ENCODE measurements around the gene NEK4. TPM values are rescaled to one million over a fixed set of nuclear protein-coding genes. Genes with fewer than 3 reads are reported as not detected.
"Not testable (repeated sequence)": the region's sequence is repeated elsewhere in the genome, so short reads cannot be mapped to it uniquely, and the experiment has no call there.

NEK4 gene
- total and polyA plus RNA-seq, 4 experiments from 2014 or later = 7.0 to 27.9 (median 19.8) TPM

- H3K27ac ChIP-seq (ENCODE audit: low read depth, low read length); H3K36me3 ChIP-seq (ENCODE audit: insufficient read depth, low read length); H3K4me3 Mint-ChIP-seq; H3K4me1 ChIP-seq (ENCODE audit: insufficient read depth, low read length); DNase-seq; H3K9me3 ChIP-seq (ENCODE audit: control insufficient read depth in 1 of 2, low read length in 2 of 2); POLR2A ChIA-PET (ENCODE audit: partially characterized antibody); H3K4me3 ChIP-seq (ENCODE audit: low read length in 2 of 2); H3K27me3 Mint-ChIP-seq; intact Hi-C loops (cut with micrococcal nuclease); H3K27ac Mint-ChIP-seq; CTCF ChIA-PET (ENCODE audit: partially characterized antibody); H3K4me1 Mint-ChIP-seq; H3K27me3 ChIP-seq (ENCODE audit: insufficient read depth, low read length): not testable (repeated sequence)
- peaks cover 47 to 65% of the 10 kb centered on the region in 2 donors for H3K36me3 Mint-ChIP-seq
- peaks cover 0 to 22% (median 16%) of the 10 kb centered on the region in 8 donors for H3K9me3 Mint-ChIP-seq
Measured at GRCh38 chr3:52728753-52729152, 42.0 kb downstream of the NEK4 start.

- POLR2A ChIA-PET (ENCODE audit: partially characterized antibody) = no interaction called here
- H3K9me3 Mint-ChIP-seq = peaks cover 0 to 23% (median 9%) of the 10 kb centered on the region in 8 donors
- no peaks in the 10 kb centered on the region for H3K27me3 Mint-ChIP-seq
- no peak overlapping the region for H3K4me3 Mint-ChIP-seq
- Histone ChIP-seq H3K27ac (ENCODE audit: low read depth, low read length) (no peak overlapping the region), H3K4me1 (ENCODE audit: insufficient read depth, low read length) (peaks cover 23% of the 10 kb centered on the region), H3K27me3 (ENCODE audit: insufficient read depth, low read length) (no peaks in the 10 kb centered on the region), H3K4me3 (ENCODE audit: low read length in 2 of 2) (no peak overlapping the region), H3K36me3 (ENCODE audit: insufficient read depth, low read length) (no peaks in the 10 kb centered on the region), H3K9me3 (ENCODE audit: control insufficient read depth in 1 of 2, low read length in 2 of 2) (no peaks in the 10 kb centered on the region)
- peaks cover 15 to 28% (median 22%) of the 10 kb centered on the region in 4 donors for H3K4me1 Mint-ChIP-seq
- CTCF ChIA-PET (ENCODE audit: partially characterized antibody) = no interaction called here
- DNase-seq = no peak
- peaks cover 16 to 26% of the 10 kb centered on the region in 2 donors for H3K36me3 Mint-ChIP-seq
- intact Hi-C loops (cut with micrococcal nuclease) = no loop called here
- peak overlapping the region in 1 of 7 donors; percentile 57 for H3K27ac Mint-ChIP-seq
Measured at GRCh38 chr3:52724511-52724910, 46.2 kb downstream of the NEK4 start.

GRCh38 chr3:52723935-52724334 lies 46.8 kb downstream of the NEK4 start:
- Mint-ChIP-seq H3K27ac (no peak overlapping the region), H3K36me3 (peaks cover 14 to 25% of the 10 kb centered on the region in 2 donors), H3K4me3 (no peak overlapping the region), H3K4me1 (peaks cover 15 to 28% (median 22%) of the 10 kb centered on the region in 4 donors), H3K27me3 (no peaks in the 10 kb centered on the region), H3K9me3 (peaks cover 0 to 21% (median 6%) of the 10 kb centered on the region in 8 donors)
- POLR2A ChIA-PET (ENCODE audit: partially characterized antibody) = no interaction called here
- intact Hi-C loops (cut with micrococcal nuclease) = no loop called here
- Histone ChIP-seq H3K27me3 (ENCODE audit: insufficient read depth, low read length) (no peaks in the 10 kb centered on the region), H3K4me3 (ENCODE audit: low read length in 2 of 2) (no peak overlapping the region), H3K36me3 (ENCODE audit: insufficient read depth, low read length) (no peaks in the 10 kb centered on the region), H3K4me1 (ENCODE audit: insufficient read depth, low read length) (peaks cover 23% of the 10 kb centered on the region), H3K27ac (ENCODE audit: low read depth, low read length) (no peak overlapping the region), H3K9me3 (ENCODE audit: control insufficient read depth in 1 of 2, low read length in 2 of 2) (no peaks in the 10 kb centered on the region)
- no peak for DNase-seq
- CTCF ChIA-PET (ENCODE audit: partially characterized antibody) = no interaction called here

- H3K27ac Mint-ChIP-seq = peak overlapping the region in 3 of 7 donors; percentile 17 to 75 (median 18)
- POLR2A ChIA-PET (ENCODE audit: partially characterized antibody) = interaction anchor here (0.9 kb wide), 1 partner anchor 17 kb away, joined by 3 read pairs; the partner anchor contains the start of gene GLT8D1
- DNase-seq = no peak
- H3K4me3 ChIP-seq (ENCODE audit: low read length in 2 of 2) = no peak overlapping the region
- peaks cover 23% of the 10 kb centered on the region for H3K4me1 ChIP-seq (ENCODE audit: insufficient read depth, low read length)
- H3K36me3 ChIP-seq (ENCODE audit: insufficient read depth, low read length) = no peaks in the 10 kb centered on the region
- H3K27me3 ChIP-seq (ENCODE audit: insufficient read depth, low read length) = no peaks in the 10 kb centered on the region
- CTCF ChIA-PET (ENCODE audit: partially characterized antibody) = no interaction called here
- H3K9me3 ChIP-seq (ENCODE audit: control insufficient read depth in 1 of 2, low read length in 2 of 2) = no peaks in the 10 kb centered on the region
- peaks cover 15 to 28% (median 22%) of the 10 kb centered on the region in 4 donors for H3K4me1 Mint-ChIP-seq
- H3K27me3 Mint-ChIP-seq = no peaks in the 10 kb centered on the region
- peaks cover 0 to 14% (median 0%) of the 10 kb centered on the region in 8 donors for H3K9me3 Mint-ChIP-seq
- peaks cover 12 to 14% of the 10 kb centered on the region in 2 donors for H3K36me3 Mint-ChIP-seq
- intact Hi-C loops (cut with micrococcal nuclease) = no loop called here
- H3K4me3 Mint-ChIP-seq = no peak overlapping the region
- H3K27ac ChIP-seq (ENCODE audit: low read depth, low read length) = no peak overlapping the region
Measured at GRCh38 chr3:52722491-52722890, 48.2 kb downstream of the NEK4 start.

- peak overlapping the region in 4 of 7 donors; percentile 50 to 95 (median 83) for H3K27ac Mint-ChIP-seq
- no peak for DNase-seq
- peaks cover 12 to 14% of the 10 kb centered on the region in 2 donors for H3K36me3 Mint-ChIP-seq
- no peaks in the 10 kb centered on the region for H3K36me3 ChIP-seq (ENCODE audit: insufficient read depth, low read length)
- H3K4me3 ChIP-seq (ENCODE audit: low read length in 2 of 2) = no peak overlapping the region
- ChIA-PET POLR2A (ENCODE audit: partially characterized antibody) (interaction anchor here (0.6 to 2.2 kb wide), 2 partner anchors 13 to 16 kb away, joined by 3 to 16 read pairs; partner anchors contain the start of genes GLT8D1 and SPCS1), CTCF (ENCODE audit: partially characterized antibody) (no interaction called here)
- peaks cover 15 to 28% (median 22%) of the 10 kb centered on the region in 4 donors for H3K4me1 Mint-ChIP-seq
- H3K9me3 ChIP-seq (ENCODE audit: control insufficient read depth in 1 of 2, low read length in 2 of 2) = no peaks in the 10 kb centered on the region
- H3K27ac ChIP-seq (ENCODE audit: low read depth, low read length) = peak overlapping the region; percentile 4
- H3K4me1 ChIP-seq (ENCODE audit: insufficient read depth, low read length) = peaks cover 23% of the 10 kb centered on the region
- peaks cover 0 to 14% (median 0%) of the 10 kb centered on the region in 8 donors for H3K9me3 Mint-ChIP-seq
- H3K4me3 Mint-ChIP-seq = no peak overlapping the region
- no peaks in the 10 kb centered on the region for H3K27me3 Mint-ChIP-seq
- no peaks in the 10 kb centered on the region for H3K27me3 ChIP-seq (ENCODE audit: insufficient read depth, low read length)
- intact Hi-C loops (cut with micrococcal nuclease) = no loop called here
Measured at GRCh38 chr3:52721730-52722008, 49.1 kb downstream of the NEK4 start.

- no peaks in the 10 kb centered on the region for H3K36me3 ChIP-seq (ENCODE audit: insufficient read depth, low read length)
- H3K4me1 Mint-ChIP-seq = peaks cover 16 to 28% (median 23%) of the 10 kb centered on the region in 4 donors
- peaks cover 0 to 14% (median 0%) of the 10 kb centered on the region in 8 donors for H3K9me3 Mint-ChIP-seq
- H3K4me1 ChIP-seq (ENCODE audit: insufficient read depth, low read length) = peaks cover 23% of the 10 kb centered on the region
- no peaks in the 10 kb centered on the region for H3K9me3 ChIP-seq (ENCODE audit: control insufficient read depth in 1 of 2, low read length in 2 of 2)
- intact Hi-C loops (cut with micrococcal nuclease) = no loop called here
- ChIA-PET POLR2A (ENCODE audit: partially characterized antibody) (interaction anchor here (0.6 to 2.2 kb wide), 4 partner anchors 13 to 172 kb away, joined by 3 to 16 read pairs (median 4); partner anchors contain the start of genes GLT8D1 and SPCS1), CTCF (ENCODE audit: partially characterized antibody) (no interaction called here)
- H3K27me3 Mint-ChIP-seq = no peaks in the 10 kb centered on the region
- peak overlapping the region; percentile 12 for H3K27ac ChIP-seq (ENCODE audit: low read depth, low read length)
- H3K27me3 ChIP-seq (ENCODE audit: insufficient read depth, low read length) = no peaks in the 10 kb centered on the region
- H3K4me3 Mint-ChIP-seq = peak overlapping the region; percentile 17 to 84 (median 55)
- DNase-seq = peak; percentile 33 to 41 (median 34)
- H3K27ac Mint-ChIP-seq = peak overlapping the region; percentile 67 to 95 (median 75)
- peaks cover 13 to 14% of the 10 kb centered on the region in 2 donors for H3K36me3 Mint-ChIP-seq
- no peak overlapping the region for H3K4me3 ChIP-seq (ENCODE audit: low read length in 2 of 2)
Measured at GRCh38 chr3:52721002-52721729, 49.6 kb downstream of the NEK4 start.

GRCh38 chr3:52719618-52720017 lies 51.1 kb downstream of the NEK4 start:
- CTCF ChIA-PET (ENCODE audit: partially characterized antibody) = no interaction called here
- no peak overlapping the region for H3K27ac ChIP-seq (ENCODE audit: low read depth, low read length)
- H3K9me3 Mint-ChIP-seq = peaks cover 0 to 14% (median 0%) of the 10 kb centered on the region in 8 donors
- peaks cover 23% of the 10 kb centered on the region for H3K4me1 ChIP-seq (ENCODE audit: insufficient read depth, low read length)
- peak overlapping the region in 3 of 7 donors; percentile 15 to 89 (median 36) for H3K27ac Mint-ChIP-seq
- no peak for DNase-seq
- H3K4me1 Mint-ChIP-seq = peaks cover 16 to 32% (median 22%) of the 10 kb centered on the region in 4 donors
- H3K36me3 Mint-ChIP-seq = peaks cover 9 to 11% of the 10 kb centered on the region in 2 donors
- H3K4me3 Mint-ChIP-seq = peak overlapping the region in 1 of 8 donors; percentile 61
- no peaks in the 10 kb centered on the region for H3K27me3 ChIP-seq (ENCODE audit: insufficient read depth, low read length)
- intact Hi-C loops (cut with micrococcal nuclease) = no loop called here
- H3K4me3 ChIP-seq (ENCODE audit: low read length in 2 of 2) = no peak overlapping the region
- POLR2A ChIA-PET (ENCODE audit: partially characterized antibody) = interaction anchor here (2.2 kb wide), 1 partner anchor 14 kb away, joined by 16 read pairs; the partner anchor contains the start of genes GLT8D1 and SPCS1
- H3K36me3 ChIP-seq (ENCODE audit: insufficient read depth, low read length) = no peaks in the 10 kb centered on the region
- H3K9me3 ChIP-seq (ENCODE audit: control insufficient read depth in 1 of 2, low read length in 2 of 2) = no peaks in the 10 kb centered on the region
- H3K27me3 Mint-ChIP-seq = no peaks in the 10 kb centered on the region

Measured in CD4-positive, alpha-beta memory T cell (primary cell).